Activated naive CD8-positive, alpha-beta T cell treated with anti-CD3 and anti-CD28 coated beads for 36 hours (primary cell): ENCODE measurements around the gene HNRNPAB. TPM values are rescaled to one million over a fixed set of nuclear protein-coding genes. Genes with fewer than 3 reads are reported as not detected.
"Not testable (repeated sequence)": the region's sequence is repeated elsewhere in the genome, so short reads cannot be mapped to it uniquely, and the experiment has no call there.

ENCODE experiments used
- DNase-seq: peaks from one replicate; pipeline ENCODE4 v3.0.0; 2021
- H3K27ac Mint-ChIP-seq: one replicate; pipeline ENCODE4 v1.8.0; 2022; ENCODE audit warnings: mild to moderate bottlenecking, moderate library complexity, mixed read lengths
- H3K27me3 Mint-ChIP-seq: one replicate; pipeline ENCODE4 v1.8.0; 2022; ENCODE audit warnings: mild to moderate bottlenecking, mixed read lengths
- H3K36me3 Mint-ChIP-seq: one replicate; pipeline ENCODE4 v1.8.0; 2021; ENCODE audit warnings: mild to moderate bottlenecking, mixed read lengths
- H3K4me1 Mint-ChIP-seq: one replicate; pipeline ENCODE4 v1.8.0; 2021; ENCODE audit warnings: mixed read lengths
- H3K4me3 Mint-ChIP-seq: one replicate; pipeline ENCODE4 v1.8.0; 2022; ENCODE audit warnings: mild to moderate bottlenecking, moderate library complexity, mixed read lengths
- H3K9me3 Mint-ChIP-seq: one replicate; pipeline ENCODE4 v1.8.0; 2022; ENCODE audit warnings: mixed read lengths
- total RNA-seq, 2 experiments: library from RNA; stranded (reverse); gene quantifications; one replicate each; pipeline ENCODE4 v1.2.3, GENCODE V29; 2021

The HNRNPAB gene
- total RNA-seq, 2 experiments from 2014 or later, result 599 to 600 TPM

DNA sequence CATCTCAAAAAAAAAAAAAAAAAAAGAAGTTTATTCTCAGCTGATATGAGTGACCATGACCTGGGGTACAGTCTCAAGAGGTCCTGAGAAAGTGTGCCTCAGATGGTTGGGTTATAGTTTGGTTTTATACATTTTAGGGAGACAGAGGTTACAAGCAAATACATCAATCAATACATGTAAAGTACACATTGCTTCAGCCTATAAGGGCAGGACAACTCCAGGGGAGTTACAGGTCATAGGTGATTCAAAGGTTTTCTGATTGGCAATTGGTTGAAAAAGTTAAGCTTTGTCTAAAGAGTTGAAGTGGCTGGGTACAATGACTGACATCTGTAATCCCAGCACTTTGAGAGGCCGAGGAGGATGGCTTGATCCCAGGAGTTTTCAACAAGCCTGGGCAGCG, 14.9 kb upstream of the HNRNPAB start:
- peaks cover 2% of the 10 kb centered on the region for H3K36me3 Mint-ChIP-seq
- H3K27me3 Mint-ChIP-seq, result peaks cover 18% of the 10 kb centered on the region
- no peak for DNase-seq
- H3K27ac Mint-ChIP-seq, result no peak overlapping the region
- H3K9me3 Mint-ChIP-seq, result no peaks in the 10 kb centered on the region
- peaks cover 17% of the 10 kb centered on the region for H3K4me1 Mint-ChIP-seq
- H3K4me3 Mint-ChIP-seq, result no peak overlapping the region

DNA sequence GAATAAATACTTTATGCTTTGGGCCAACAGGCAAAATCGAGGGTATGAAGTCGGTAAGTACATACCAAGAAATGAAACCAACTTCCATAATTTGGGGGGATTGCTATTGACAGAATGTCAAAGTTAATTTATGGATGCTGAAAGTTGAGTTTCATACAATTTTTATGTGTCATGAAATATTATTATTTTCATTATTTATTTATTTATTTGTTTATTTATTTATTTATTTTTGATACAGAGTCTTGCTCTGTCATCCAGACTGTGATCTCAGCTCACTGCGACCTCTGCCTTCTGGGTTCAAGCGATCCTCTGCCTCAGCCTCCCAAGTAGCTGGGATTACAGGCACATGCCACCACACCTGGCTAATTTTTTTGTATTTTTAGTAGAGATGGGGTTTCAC, 12.7 kb upstream of the HNRNPAB start:
- H3K4me3 Mint-ChIP-seq, result no peak overlapping the region
- peaks cover 26% of the 10 kb centered on the region for H3K27me3 Mint-ChIP-seq
- H3K36me3 Mint-ChIP-seq, result peaks cover 2% of the 10 kb centered on the region
- H3K9me3 Mint-ChIP-seq, result no peaks in the 10 kb centered on the region
- H3K27ac Mint-ChIP-seq, result no peak overlapping the region
- H3K4me1 Mint-ChIP-seq, result peaks cover 17% of the 10 kb centered on the region
- no peak for DNase-seq

DNA sequence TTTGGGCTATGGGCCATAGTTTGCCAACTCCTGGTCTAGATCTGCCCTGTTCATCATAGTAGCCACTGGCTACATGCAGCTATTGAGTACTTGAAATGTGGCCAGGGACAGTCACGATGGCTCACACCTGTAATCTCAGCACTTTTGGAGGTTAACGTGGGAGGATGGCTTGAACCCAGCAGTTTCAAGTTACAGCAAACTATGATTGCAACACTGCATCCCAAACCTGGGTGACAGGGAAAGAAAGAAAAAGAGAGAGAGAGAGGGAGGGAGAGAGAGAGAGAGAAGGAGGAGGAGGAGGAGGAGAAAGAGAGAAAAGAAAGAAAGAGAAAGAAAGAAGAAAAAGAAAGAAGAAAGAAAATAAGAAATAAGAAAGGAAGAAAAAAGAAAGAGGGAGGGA, 12.1 kb upstream of the HNRNPAB start:
- DNase-seq, result no peak
- H3K4me1 Mint-ChIP-seq, result peaks cover 17% of the 10 kb centered on the region
- H3K4me3 Mint-ChIP-seq, result no peak overlapping the region
- peaks cover 26% of the 10 kb centered on the region for H3K27me3 Mint-ChIP-seq
- H3K36me3 Mint-ChIP-seq, result peaks cover 2% of the 10 kb centered on the region
- no peaks in the 10 kb centered on the region for H3K9me3 Mint-ChIP-seq
- no peak overlapping the region for H3K27ac Mint-ChIP-seq

DNA sequence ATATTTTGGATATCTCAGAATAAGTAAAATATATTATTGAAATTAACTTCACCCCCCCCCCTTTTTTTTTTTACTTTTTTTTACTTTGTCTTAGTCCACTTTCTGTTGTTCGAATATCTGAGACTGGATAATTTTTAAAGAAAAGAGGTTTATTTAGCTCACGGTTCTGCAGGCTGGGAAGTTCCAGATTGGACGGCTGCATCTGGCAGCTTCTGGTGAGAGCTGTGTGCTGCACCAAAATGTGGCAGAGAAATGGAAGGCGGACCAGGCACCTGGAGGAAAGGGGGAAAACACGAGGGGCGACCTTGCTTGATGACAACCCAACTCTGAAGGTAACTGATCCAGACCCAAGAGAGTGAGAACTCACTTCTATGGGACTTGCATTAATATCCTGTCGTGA, 11.5 kb upstream of the HNRNPAB start:
- Mint-ChIP-seq H3K9me3 (no peaks in the 10 kb centered on the region), H3K36me3 (peaks cover 2% of the 10 kb centered on the region), H3K27me3 (peaks cover 26% of the 10 kb centered on the region)

DNA sequence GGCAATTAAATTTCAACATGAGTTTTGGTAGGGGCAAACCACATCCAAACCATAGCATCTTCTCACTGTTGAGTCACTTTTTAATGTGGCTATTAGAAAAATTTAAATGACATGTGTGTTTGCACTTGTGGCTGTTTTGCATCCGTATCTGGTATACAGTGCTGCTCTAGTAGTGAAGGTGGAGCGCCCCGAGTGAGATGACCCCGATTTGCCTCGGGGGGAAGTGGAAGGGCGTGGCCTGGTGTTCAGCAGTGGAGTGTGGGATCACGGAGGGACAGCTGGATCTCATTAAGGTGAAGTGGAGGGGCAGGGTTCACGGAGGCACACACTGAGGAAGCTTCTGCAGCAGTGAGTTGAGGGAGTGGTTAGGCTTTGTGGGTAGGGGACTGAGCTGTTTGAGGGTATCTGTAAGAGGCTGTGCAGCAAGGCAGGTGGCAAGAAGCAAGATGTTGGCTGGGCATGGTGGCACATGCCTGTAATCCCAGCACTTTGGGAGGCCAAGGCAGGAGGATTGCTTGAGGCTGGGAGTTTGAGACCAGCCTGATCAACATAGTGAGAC, 11.0 kb upstream of the HNRNPAB start:
- Mint-ChIP-seq H3K36me3 (peaks cover 2% of the 10 kb centered on the region), H3K9me3 (no peaks in the 10 kb centered on the region), H3K27ac (no peak overlapping the region), H3K4me3 (no peak overlapping the region), H3K27me3 (peaks cover 26% of the 10 kb centered on the region), H3K4me1 (peaks cover 17% of the 10 kb centered on the region)
- DNase-seq, result no peak

More for the DNA sequence above, 11.5 kb upstream of the HNRNPAB start:
- Mint-ChIP-seq H3K27ac (no peak overlapping the region), H3K4me3 (no peak overlapping the region), H3K4me1 (peaks cover 17% of the 10 kb centered on the region)
- DNase-seq, result no peak

DNA sequence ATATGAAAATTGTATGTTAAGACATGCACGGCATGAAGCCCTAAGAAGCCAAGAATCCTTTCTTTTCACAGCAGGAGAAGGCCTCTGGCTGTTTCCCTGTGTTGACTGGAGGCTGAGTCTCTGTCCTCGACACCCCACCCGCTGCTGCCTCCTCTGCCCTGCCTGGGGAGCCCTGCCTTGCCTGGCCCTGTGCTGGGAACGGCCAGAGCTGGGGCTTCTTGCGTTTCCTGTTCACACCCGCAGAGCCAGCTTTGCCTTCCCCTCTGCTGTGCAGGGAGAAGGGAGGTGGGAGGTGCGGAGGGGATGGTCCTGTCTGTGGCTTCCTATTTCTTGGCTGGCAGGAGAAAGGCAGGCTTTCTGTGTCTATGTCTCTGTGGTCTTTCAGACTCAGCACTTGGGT, 10.3 kb upstream of the HNRNPAB start:
- Mint-ChIP-seq H3K27me3 (peaks cover 26% of the 10 kb centered on the region), H3K4me1 (peaks cover 17% of the 10 kb centered on the region), H3K36me3 (peaks cover 2% of the 10 kb centered on the region), H3K4me3 (no peak overlapping the region), H3K9me3 (no peaks in the 10 kb centered on the region), H3K27ac (no peak overlapping the region)
- no peak for DNase-seq

DNA sequence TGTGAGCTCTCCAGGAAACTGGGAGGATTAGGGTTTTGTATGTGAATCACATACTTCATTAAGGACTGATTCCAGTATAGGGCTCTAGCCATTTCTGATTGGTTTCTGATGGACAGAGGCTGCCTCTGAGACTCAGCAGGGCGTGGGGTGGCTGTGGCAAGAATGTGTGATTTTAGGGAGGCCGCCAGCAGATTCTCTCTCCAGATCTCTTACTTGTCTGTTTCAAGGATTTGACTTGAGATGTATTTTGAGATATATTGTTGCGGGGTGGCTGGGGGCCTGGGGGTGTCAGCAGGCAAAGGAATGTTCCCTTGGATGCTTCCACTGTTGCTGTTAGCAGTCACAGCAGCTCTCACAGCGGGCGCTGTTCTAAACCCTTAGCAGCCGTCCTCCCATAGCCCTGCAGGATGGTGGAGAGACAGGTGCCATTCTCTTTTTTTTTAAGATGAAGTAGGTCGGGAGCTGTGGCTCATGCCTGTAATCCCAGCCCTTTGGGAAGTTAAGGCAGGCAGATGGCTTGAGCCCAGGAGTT, 8.0 kb upstream of the HNRNPAB start:
- H3K27me3 Mint-ChIP-seq, result peaks cover 26% of the 10 kb centered on the region
- H3K9me3 Mint-ChIP-seq, result no peaks in the 10 kb centered on the region
- DNase-seq, result no peak
- H3K27ac Mint-ChIP-seq, result no peak overlapping the region
- H3K36me3 Mint-ChIP-seq, result peaks cover 2% of the 10 kb centered on the region
- peaks cover 17% of the 10 kb centered on the region for H3K4me1 Mint-ChIP-seq
- H3K4me3 Mint-ChIP-seq, result no peak overlapping the region

DNA sequence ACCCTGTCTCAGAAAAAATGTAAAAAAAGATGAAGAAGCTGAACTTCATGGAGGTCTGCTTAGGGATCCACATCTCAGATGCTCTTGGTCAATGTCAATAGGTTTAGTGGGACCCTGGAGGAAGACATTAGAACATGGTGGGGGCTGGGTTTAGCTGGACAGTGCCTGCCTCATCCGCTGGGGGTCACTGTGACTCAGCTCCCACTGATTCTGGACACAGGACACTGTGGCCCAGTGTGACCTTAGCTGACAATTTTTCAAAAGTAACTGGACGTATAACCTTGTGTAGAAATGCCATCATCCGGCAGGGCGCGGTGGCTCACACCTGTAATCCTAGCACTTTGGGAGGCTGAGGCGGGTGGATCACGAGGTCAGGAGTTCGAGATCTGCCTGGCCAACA, 7.3 kb upstream of the HNRNPAB start:
- no peak for DNase-seq
- no peak overlapping the region for H3K4me3 Mint-ChIP-seq
- peaks cover 19% of the 10 kb centered on the region for H3K4me1 Mint-ChIP-seq
- H3K9me3 Mint-ChIP-seq, result no peaks in the 10 kb centered on the region
- no peak overlapping the region for H3K27ac Mint-ChIP-seq
- H3K27me3 Mint-ChIP-seq, result peaks cover 23% of the 10 kb centered on the region
- H3K36me3 Mint-ChIP-seq, result peaks cover 2% of the 10 kb centered on the region

DNA sequence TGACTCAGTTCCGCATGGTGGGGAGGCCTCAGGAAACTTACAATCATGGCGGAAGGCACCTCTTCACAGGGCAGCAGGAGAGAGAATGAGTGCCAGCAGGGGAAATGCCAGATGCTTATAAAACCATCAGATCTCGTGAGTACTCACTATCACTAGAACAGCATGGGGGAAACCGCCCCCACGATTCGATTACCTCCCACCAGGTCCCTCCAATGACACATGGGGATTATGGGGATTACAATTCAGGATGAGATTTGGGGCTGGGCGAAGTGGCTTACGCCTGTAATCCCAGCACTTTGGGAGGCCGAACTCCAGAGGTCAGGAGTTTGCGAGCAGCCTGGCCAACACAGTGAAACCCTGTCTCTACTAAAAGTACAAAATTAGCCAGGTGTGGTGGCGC, 6.2 kb upstream of the HNRNPAB start:
- H3K4me3 Mint-ChIP-seq, DNase-seq, H3K36me3 Mint-ChIP-seq, H3K9me3 Mint-ChIP-seq, H3K27ac Mint-ChIP-seq: not testable (repeated sequence)
- Mint-ChIP-seq H3K4me1 (peaks cover 16% of the 10 kb centered on the region), H3K27me3 (peaks cover 15% of the 10 kb centered on the region)

DNA sequence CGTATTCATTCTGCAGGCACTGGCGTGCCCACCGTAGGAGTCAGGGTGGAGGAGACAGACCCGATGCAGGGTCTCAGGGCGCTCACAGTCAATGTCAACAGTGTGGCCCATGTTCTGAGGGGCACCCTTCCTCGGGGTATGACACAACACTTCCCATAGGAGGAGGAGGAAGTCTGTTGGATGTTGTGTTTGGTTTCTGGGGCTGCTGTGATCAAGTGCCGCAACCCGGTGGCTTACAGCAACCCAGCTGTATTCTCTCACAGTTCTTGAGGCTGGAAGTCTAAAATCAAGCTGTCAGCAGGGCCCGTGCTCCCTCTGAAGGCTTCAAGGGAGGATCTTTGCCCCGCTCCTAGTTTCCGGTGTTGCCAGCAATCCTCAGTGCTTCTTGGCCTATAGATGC, 5.6 kb upstream of the HNRNPAB start:
- no peak overlapping the region for H3K27ac Mint-ChIP-seq
- no peak for DNase-seq
- H3K9me3 Mint-ChIP-seq, result no peaks in the 10 kb centered on the region
- no peaks in the 10 kb centered on the region for H3K36me3 Mint-ChIP-seq
- no peak overlapping the region for H3K4me3 Mint-ChIP-seq
- peaks cover 11% of the 10 kb centered on the region for H3K4me1 Mint-ChIP-seq
- H3K27me3 Mint-ChIP-seq, result peaks cover 11% of the 10 kb centered on the region

DNA sequence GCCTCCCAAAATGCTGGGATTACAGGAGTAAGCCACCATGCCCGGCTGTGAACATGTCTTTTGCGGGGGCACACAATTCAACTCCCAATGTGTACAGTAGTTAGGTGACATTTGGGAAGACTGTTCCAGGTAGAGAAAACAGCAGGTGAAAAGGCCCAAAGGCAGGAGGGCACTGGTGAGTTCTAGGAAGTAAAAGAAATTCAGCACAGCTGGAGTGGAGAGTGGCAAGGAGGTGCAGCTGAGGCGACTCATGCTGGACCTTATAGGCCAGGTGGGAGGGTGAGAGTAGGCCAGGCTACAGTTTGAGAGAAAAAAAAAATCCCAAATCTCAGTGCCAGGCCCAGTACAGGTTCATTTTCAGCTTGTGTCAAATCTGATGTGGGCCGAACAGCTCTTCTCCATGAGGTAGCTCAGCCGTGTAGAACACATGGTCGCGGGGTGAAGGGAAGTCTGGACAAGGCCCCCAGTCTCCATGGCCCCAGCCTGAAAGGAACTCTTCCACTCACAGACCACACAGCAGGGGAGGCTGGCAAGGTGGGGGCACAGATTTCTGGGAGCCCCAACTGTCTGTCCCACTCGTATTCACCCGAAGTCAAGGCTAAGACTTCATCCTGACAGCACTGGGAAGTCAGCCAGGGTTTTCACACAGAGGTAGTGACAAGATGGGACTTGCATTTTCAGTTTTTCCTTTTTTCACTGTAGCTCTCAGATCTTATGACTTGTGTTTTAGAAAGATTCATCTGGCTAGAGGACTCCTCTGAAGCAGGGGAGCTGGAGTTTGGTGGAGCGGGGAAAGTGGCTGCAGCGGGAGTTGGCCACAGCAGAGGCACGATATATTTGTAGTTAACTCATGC, 4.5 kb upstream of the HNRNPAB start:
- peaks cover 8% of the 10 kb centered on the region for H3K4me1 Mint-ChIP-seq
- H3K9me3 Mint-ChIP-seq, result peaks cover 2% of the 10 kb centered on the region
- DNase-seq, result no peak
- peaks cover 3% of the 10 kb centered on the region for H3K36me3 Mint-ChIP-seq
- H3K27ac Mint-ChIP-seq, result no peak overlapping the region
- H3K4me3 Mint-ChIP-seq, result no peak overlapping the region
- H3K27me3 Mint-ChIP-seq, result peaks cover 8% of the 10 kb centered on the region

DNA sequence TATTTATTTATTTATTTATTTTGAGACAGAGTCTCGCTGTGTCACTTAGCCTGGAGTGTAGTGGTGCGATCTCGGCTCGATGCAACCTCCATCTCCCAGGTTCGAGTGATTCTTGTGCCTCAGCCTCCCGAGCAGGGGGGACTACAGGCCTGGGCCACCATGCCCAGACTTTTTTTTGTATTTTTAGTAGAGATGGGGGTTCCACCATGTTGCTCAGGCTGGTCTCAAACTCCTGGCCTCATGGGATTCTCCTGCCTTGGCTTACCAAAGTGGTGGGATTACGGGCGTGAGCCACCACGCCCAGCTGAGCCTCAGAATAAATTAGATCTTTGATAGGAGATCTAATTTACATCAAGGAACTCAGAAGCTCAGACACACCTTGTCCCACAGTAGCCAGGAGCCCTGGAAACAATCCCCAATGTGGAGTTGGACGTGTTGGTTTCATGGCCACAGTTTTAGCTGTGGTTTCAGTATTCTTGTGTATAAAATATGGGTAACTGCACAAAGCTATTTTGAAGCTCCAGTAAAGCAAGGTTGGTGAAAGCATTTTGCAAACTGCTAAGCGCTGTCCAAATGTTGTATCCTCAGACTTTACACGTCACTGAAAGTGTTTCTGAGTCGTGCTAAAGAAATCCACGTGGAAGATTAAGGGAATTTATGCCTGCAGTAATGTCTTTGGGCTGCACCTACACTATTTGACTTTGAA, 3.0 kb upstream of the HNRNPAB start:
- peaks cover 4% of the 10 kb centered on the region for H3K27me3 Mint-ChIP-seq
- H3K4me1 Mint-ChIP-seq, result peaks cover 15% of the 10 kb centered on the region
- H3K9me3 Mint-ChIP-seq, result peaks cover 2% of the 10 kb centered on the region
- no peak overlapping the region for H3K27ac Mint-ChIP-seq
- no peak overlapping the region for H3K4me3 Mint-ChIP-seq
- H3K36me3 Mint-ChIP-seq, result peaks cover 15% of the 10 kb centered on the region
- no peak for DNase-seq

DNA sequence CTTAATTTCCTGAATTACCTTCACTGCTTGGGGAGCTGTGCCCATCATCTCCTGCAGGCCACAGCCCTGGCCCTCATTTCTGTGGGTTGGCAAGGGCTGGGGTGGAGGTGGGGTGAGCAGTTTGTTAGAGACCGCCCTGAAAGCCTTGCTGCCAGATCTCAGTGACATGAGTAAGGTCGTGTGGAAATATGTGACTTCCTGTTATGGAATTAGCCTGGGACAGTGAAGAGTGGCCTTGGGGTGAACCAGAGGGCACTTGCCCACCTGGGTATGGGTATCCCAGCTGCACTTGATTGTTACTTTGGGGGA, 2.5 kb upstream of the HNRNPAB start:
- Mint-ChIP-seq H3K4me1 (peaks cover 20% of the 10 kb centered on the region), H3K4me3 (no peak overlapping the region), H3K27me3 (peaks cover 4% of the 10 kb centered on the region), H3K9me3 (peaks cover 2% of the 10 kb centered on the region), H3K36me3 (peaks cover 20% of the 10 kb centered on the region), H3K27ac (no peak overlapping the region)
- DNase-seq, result no peak

DNA sequence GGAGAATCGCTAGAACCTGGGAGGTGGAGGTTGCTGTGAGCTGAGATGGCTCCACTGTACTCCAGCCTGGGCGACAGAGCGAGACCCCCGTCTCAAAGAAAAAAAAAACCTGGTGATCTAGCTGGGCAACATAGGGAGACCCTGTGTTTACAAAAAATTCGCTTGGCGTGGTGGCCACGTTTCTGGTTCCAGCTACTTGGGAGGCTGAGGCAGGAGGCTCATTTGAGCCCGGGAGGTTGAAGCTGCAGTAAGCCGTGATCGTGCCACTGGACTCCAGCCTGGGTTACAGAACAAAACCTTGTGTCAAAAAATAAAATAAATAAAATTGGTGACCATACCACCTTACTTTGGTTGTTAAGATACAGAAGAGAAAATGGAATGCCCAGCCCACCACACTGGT, 1.8 kb upstream of the HNRNPAB start:
- Mint-ChIP-seq H3K36me3 (peaks cover 27% of the 10 kb centered on the region), H3K4me3 (peak overlapping the region; percentile 63), H3K4me1 (peaks cover 26% of the 10 kb centered on the region), H3K9me3 (peaks cover 2% of the 10 kb centered on the region), H3K27ac (no peak overlapping the region), H3K27me3 (peaks cover 4% of the 10 kb centered on the region)
- DNase-seq, result no peak

DNA sequence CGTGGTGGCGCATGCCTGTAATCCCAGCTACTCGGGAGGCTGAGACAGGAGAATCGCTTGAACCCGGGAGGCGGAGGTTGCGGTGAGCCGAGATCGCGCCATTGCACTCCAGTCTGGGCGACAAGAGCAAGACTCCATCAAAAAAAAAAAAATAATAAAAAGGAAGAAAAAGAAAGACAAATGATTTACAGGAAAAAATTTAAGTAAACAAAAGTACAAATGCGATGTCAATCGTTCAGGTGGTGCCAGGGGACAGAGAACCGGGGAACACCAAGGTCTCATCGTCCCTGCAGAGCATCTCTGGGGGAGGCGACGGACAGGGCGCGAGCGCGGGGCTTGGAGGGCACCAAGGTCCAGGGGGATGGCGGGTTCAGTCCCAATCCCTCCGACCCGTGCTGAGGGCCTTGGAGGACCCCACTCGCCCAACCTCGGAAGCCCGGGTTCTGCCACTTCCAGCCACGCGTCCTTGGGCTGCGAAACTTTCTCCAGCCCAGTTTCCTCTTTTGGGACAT, 607 bp upstream of the HNRNPAB start:
- DNase-seq, result no peak

More for the DNA sequence above, 607 bp upstream of the HNRNPAB start:
- peaks cover 35% of the 10 kb centered on the region for H3K4me1 Mint-ChIP-seq
- H3K9me3 Mint-ChIP-seq, result peaks cover 2% of the 10 kb centered on the region
- H3K4me3 Mint-ChIP-seq, result peak overlapping the region; percentile 98
- peak overlapping the region; percentile 99 for H3K27ac Mint-ChIP-seq
- H3K36me3 Mint-ChIP-seq, result peaks cover 36% of the 10 kb centered on the region
- H3K27me3 Mint-ChIP-seq, result peaks cover 4% of the 10 kb centered on the region
